Esophagus squamous epithelium (tissue), 5 donors: ENCODE data around the gene INTS15. TPM values are rescaled to one million over a fixed set of nuclear protein-coding genes. Genes with fewer than 3 reads are reported as not detected.
A peak's percentile ranks its signal among the peaks of the same experiment; 100 is the strongest.

Source experiments
- DNase-seq: peaks from one replicate; lab custom pipeline; 2025; lab: John Stamatoyannopoulos, UW
- H3K27ac ChIP-seq, 4 donors: fragments of 200-600 bp; sonication (generic); one replicate each; pipeline ENCODE4 v1.5.1; 2016 to 2019; ENCODE audit warnings: mild to moderate bottlenecking in 1 of 4
- H3K27me3 ChIP-seq, 4 donors: fragments of 200-600 bp; sonication (generic); 1 replicate in 3 of 4; 2 replicates in 1 of 4; pipeline versions ENCODE4 v1.5.1 to v1.6.0; 2017 to 2021; ENCODE audit warnings: antibody characterized with exemption in 1 of 4
- H3K36me3 ChIP-seq, 3 donors: fragments of 200-600 bp; sonication (generic); one replicate each; pipeline ENCODE4 v1.5.1; 2016 to 2019
- H3K4me1 ChIP-seq, 3 donors: fragments of 200-600 bp; sonication (generic); one replicate each; pipeline ENCODE4 v1.5.1; 2017 to 2019
- H3K4me3 ChIP-seq, 4 donors: fragments of 200-600 bp; sonication (generic); 1 replicate in 3 of 4; 2 replicates in 1 of 4; pipeline ENCODE4 v1.5.1; 2016 to 2019; ENCODE audit warnings: mild to moderate bottlenecking in 2 of 4, moderate library complexity in 1 of 4
- H3K9me3 ChIP-seq, 3 donors: fragments of 200-600 bp; sonication (generic); one replicate each; pipeline ENCODE4 v1.5.1; 2016 to 2019
- CTCF ChIP-seq, 6 experiments: fragments of 450-650 bp in 4 of 6; fragments of 200-600 bp in 2 of 6; sonication (generic) in 2 of 6; IDR thresholded peaks; one replicate each; pipeline ENCODE4 v1.5.1; 2016 to 2019; ENCODE audit warnings: antibody characterized with exemption in 6 of 6, mild to moderate bottlenecking in 4 of 6, moderate library complexity in 4 of 6
- POLR2A ChIP-seq, 4 donors: fragments of 450-650 bp; IDR thresholded peaks; one replicate each; pipeline ENCODE4 v1.6.1; 2017; ENCODE audit warnings: antibody characterized with exemption in 4 of 4, mild to moderate bottlenecking in 4 of 4, moderate library complexity in 3 of 4
- WGBS, 2 donors: methylation state at CpG; one replicate each; pipeline ENCODE4 v1.1.5; 2018; 5-methylcytosine and 5-hydroxymethylcytosine counted together
- intact Hi-C: fragments of 100-400 bp; cut with DNase I; formaldehyde crosslinking; loops from one replicate; pipeline ENCODE4 v1.15.0; 2022
- total RNA-seq, 4 donors: library from RNA; depleted of rRNA; stranded (reverse); fragments of >200 nt; gene quantifications; one replicate each; pipeline ENCODE4 v1.1.0, GENCODE V29; 2016
- donor health status: DM: yes; HTN: yes; CAD: no.

Gene INTS15
- total RNA-seq, 4 donors from 2014 or later: 9.2 to 21.9 (median 14.8) TPM

DNA sequence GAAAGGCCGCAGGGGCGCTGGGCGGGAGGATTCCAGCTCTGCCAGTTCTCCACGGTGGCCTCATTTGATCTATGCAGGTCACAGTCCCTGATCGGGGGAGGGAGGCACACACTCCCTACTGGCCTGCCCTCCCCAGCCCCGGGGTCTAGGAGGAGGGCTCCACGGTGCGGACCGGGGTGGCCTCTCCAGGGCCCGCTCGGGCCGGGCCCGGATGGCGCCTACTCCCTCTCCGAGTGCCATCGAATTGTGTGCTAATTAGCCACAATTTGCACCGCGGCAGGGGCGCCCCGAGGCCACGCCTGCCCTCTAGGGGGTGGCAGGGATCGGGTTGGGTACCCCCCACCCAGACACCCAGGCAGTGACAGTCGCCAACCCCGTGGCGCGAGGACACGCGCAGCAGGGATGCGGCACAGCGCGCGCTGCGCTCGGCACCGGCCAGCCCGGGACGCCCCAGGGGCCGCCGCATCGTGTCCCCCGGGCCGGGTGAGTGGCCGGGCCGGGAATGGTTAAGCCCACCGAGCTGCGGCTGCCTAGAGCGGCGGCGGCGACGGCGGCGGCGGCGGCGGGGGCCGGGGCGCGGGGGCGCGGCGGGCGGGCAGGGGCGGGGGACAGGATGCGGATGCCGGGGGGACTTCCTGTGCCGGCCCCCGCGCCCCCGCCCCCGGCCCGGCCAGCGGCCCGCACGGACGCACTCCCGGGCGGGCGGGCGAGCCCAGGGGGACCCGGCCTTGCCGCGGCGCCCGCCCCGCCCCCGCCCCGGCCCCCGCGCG, 25.3 kb downstream of the INTS15 start, which contains the start of gene ZNF853:
TSS of gene ZNF853 (plus strand) at position 658 of the 770 bp plus-strand sequence. CDS start 565 bp downstream, outside the sequence.
- H3K9me3 ChIP-seq: no peaks in the 10 kb centered on the region
- 26 to 28% methylated on average over 4 to 8 of the region's 91 CpGs for WGBS, 2 donors
- peak within 1 kb of the TSS; percentile 43 to 83 (median 62) for H3K4me3 ChIP-seq
- H3K4me1 ChIP-seq: peaks cover 0 to 22% (median 8%) of the 10 kb centered on the region in 3 donors
- intact Hi-C loops: no loop called here
- no peak for DNase-seq
- TF ChIP-seq CTCF (IDR thresholded peaks at IDR 0.05) (no peak), POLR2A (IDR thresholded peaks at IDR 0.05) (no peak)
- H3K36me3 ChIP-seq: no peaks in the 10 kb centered on the region
- peaks cover 0 to 29% (median 0%) of the 10 kb centered on the region in 4 donors for H3K27me3 ChIP-seq
- peak within 1 kb of the TSS in 2 of 4 donors; percentile 42 to 55 for H3K27ac ChIP-seq

DNA sequence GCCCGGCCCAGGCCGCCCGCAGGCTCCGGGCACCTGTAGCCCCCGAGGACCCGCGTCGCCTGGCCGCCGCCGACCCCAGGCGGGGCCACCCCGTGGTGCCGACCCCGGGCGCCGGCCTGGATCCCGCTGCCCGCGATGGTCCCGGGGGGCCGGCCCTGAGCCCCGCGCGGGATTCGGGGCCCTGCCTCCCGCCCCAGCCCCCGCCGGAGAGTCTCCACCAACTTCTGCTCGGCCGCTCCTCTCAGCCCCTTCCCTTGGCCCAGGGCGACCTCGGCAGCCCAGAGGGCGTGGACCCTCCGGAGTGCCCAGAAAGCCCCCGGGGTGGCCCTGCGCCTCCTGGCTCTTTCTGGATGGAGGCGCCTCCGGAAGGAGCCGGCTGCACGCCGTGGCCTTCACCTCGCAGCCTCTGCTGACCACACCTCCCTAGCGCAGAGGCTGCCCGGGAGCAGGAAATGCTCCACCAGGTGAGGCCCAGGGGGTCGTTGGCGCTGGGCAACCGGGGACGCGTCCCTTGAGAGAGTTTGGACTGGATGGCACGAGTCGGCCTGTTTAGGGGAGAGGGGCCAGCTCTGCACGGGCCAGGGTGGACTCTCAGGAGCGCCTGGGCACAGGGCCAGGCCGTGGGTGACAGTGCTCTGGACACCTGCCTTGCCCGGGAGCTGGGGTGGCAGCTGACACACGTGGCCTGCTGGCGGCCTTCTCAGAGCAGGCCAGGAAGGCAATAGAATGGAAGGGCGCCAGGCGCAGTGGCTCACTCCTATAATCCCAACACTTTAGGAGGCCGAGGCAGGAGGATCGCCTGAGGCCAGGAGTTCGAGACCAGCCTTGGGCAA, 26.1 kb downstream of the INTS15 start:
- Histone ChIP-seq H3K4me1 (peaks cover 0 to 22% (median 8%) of the 10 kb centered on the region in 3 donors), H3K27ac (peak overlapping the region in 2 of 4 donors; percentile 39 to 55)
- WGBS, 2 donors: 72 to 80% methylated on average over 1 to 5 of the region's 63 CpGs

GRCh38 chr7:6616854-6617643, 27.2 kb downstream of the INTS15 start:
- H3K4me3 ChIP-seq: no peak overlapping the region
- TF ChIP-seq CTCF (IDR thresholded peaks at IDR 0.05) (no peak), POLR2A (IDR thresholded peaks at IDR 0.05) (no peak)
- peaks cover 0 to 29% (median 0%) of the 10 kb centered on the region in 4 donors for H3K27me3 ChIP-seq
- no peaks in the 10 kb centered on the region for H3K9me3 ChIP-seq
- no peak overlapping the region for H3K27ac ChIP-seq
- DNase-seq: no peak
- peaks cover 0 to 12% (median 0%) of the 10 kb centered on the region in 3 donors for H3K36me3 ChIP-seq
- H3K4me1 ChIP-seq: peaks cover 0 to 22% (median 8%) of the 10 kb centered on the region in 3 donors
- WGBS, 2 donors: 80 to 100% methylated on average over 3 to 6 of the region's 20 CpGs
- intact Hi-C loops: no loop called here

More for the DNA sequence above, 26.1 kb downstream of the INTS15 start:
- intact Hi-C loops: no loop called here
- DNase-seq: no peak
- Histone ChIP-seq H3K27me3 (peaks cover 0 to 29% (median 0%) of the 10 kb centered on the region in 4 donors), H3K4me3 (peak overlapping the region; percentile 43 to 83 (median 62)), H3K9me3 (no peaks in the 10 kb centered on the region), H3K36me3 (peaks cover 0 to 1% (median 0%) of the 10 kb centered on the region in 3 donors)
- TF ChIP-seq CTCF (IDR thresholded peaks at IDR 0.05): no peak
- no peak for TF ChIP-seq POLR2A (IDR thresholded peaks at IDR 0.05)

GRCh38 chr7:6618621-6619020, 28.8 kb downstream of the INTS15 start:
- Histone ChIP-seq H3K36me3 (peaks cover 0 to 28% (median 0%) of the 10 kb centered on the region in 3 donors), H3K4me3 (no peak overlapping the region), H3K27ac (no peak overlapping the region), H3K4me1 (peaks cover 0 to 22% (median 8%) of the 10 kb centered on the region in 3 donors), H3K27me3 (peaks cover 0 to 25% (median 0%) of the 10 kb centered on the region in 4 donors), H3K9me3 (no peaks in the 10 kb centered on the region)
- 66 to 79% methylated on average over 4 of the region's 4 CpGs for WGBS, 2 donors
- intact Hi-C loops: no loop called here
- DNase-seq: no peak
- no peak for TF ChIP-seq CTCF (IDR thresholded peaks at IDR 0.05)
- no peak for TF ChIP-seq POLR2A (IDR thresholded peaks at IDR 0.05)
